ENCODE results near the gene STX8.
"Not testable (repeated sequence)": the region's sequence is repeated elsewhere in the genome, so short reads cannot be mapped to it uniquely, and the experiment has no call there.

The STX8 gene

DNA sequence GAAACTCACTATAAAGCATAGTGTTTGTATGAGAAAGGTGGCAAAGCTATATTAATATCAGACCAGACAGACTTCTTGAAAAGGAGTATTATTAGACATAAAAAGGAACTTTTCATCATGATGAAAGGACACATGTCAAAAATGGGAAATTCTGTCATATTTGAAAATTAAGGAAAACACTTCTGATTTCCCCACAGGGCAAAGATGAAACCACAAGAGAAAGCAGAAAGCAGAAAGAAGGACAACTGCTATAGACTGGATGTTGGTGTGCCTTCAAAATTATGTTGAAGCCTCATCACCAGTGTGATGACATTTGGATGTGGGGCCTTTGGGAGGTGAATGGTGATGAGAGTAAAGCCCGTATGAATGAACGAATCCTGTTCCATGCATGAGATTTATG, 193.0 kb downstream of the STX8 start:
- DNase-seq, result no peak

DNA sequence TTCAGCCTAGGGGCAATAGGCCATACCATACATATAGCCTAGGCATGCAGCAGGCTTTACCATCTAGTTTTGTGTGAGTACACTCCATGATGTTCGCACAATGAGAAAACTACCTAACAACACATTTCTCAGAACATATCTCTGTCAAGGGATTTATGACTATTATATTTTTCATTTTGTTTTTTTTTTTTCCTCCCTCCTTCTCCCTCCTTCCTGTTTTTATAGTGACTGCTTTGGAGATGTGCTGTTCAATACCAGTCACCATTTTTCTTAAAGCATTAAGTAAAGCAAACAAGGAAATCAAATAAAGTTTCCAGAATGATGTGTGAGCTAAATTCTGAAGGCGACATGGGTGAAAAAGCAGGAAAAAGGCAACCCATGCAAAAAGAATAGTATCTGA, 194.6 kb downstream of the STX8 start:
- DNase-seq, result no peak

DNA sequence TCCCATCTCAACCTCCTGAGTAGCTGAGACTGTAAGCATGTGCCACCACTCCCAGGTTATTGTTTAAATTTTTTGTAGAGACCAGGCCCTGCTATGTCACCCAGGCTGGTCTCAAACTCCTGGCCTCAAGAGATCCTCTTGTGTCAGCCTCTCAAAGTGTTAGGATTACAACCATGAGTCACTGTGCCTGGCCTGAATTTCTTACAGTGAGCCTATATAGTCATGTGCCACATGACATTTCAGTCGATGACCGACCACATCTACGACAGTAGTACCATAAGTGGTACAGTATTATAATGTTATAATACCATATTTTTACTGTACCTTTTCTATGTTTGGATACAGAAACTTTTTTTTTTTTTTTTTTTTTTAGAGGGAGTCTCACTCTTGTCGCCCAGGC, 195.3 kb downstream of the STX8 start:
- DNase-seq, result no peak

DNA sequence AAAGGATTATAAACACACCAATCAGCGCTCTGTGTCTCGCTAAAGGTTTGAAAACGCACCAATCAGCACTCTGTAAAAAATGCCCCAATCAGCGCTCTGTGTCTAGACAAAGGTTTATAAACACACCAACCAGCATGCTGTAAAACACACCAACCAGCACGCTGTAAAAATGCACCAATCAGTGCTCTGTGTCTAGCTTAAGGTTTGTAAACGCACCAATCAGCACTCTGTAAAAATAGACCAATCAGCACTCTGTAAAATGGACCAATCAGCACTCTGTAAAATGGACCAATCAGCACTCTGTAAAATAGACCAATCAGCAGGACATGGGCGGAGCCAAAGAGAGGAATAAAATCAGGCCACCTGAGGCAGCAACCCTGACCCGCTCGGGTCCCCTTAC, 199.4 kb downstream of the STX8 start:
- not testable (repeated sequence) for DNase-seq

GRCh38 chr17:9371019-9371418, 204.6 kb downstream of the STX8 start:
- no peak for DNase-seq

DNA sequence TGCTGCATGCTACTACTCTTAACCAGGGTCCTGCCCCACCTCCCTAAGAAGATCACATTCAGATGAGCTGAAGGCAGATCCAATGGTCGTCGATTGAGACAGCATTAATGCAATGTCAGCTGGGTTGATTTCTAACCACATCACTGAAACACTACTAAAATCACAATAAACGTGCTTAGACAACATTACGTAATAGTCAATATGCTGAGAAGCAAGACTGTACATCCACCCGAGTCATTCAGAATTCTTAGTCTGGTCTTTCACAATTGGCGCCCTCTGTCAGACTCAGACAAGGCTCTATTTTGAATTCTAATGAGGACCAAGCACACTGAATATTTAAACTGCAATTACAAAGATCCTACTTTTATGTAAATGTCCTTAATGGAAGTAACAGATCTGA, 205.2 kb downstream of the STX8 start:
- DNase-seq, result no peak

GRCh38 chr17:9368631-9369030, 207.0 kb downstream of the STX8 start:
- no peak for DNase-seq

- no peak for DNase-seq
Observed at GRCh38 chr17:9367156-9367555, 208.5 kb downstream of the STX8 start.

DNA sequence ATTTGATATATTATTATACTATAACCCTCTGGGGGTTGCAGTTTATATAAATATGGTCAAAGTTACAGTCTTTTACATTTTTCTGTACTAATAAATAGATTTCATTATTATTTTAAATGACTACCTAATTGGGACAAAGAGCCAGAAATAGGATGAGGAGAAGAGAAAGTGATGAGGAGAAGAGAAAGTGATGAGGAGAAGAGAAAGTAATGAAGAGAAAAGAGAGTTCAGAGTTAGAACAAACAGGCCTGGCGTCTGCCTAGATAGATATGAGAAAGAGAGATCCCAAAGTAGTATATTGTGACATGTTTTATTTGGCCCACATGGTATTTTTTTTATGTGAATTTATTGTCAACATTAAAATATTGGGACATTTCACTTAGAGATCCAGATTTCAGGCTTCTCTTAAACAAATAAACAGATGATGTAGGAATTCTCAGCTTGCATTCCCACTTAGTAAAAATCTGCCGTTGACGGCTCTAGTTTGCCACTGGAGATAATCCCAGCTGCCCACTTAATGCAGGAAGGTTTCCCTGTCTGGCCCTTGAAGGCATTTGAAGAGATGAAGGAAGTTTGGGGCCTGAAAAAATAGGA, 210.7 kb downstream of the STX8 start:
- no peak for DNase-seq

DNA sequence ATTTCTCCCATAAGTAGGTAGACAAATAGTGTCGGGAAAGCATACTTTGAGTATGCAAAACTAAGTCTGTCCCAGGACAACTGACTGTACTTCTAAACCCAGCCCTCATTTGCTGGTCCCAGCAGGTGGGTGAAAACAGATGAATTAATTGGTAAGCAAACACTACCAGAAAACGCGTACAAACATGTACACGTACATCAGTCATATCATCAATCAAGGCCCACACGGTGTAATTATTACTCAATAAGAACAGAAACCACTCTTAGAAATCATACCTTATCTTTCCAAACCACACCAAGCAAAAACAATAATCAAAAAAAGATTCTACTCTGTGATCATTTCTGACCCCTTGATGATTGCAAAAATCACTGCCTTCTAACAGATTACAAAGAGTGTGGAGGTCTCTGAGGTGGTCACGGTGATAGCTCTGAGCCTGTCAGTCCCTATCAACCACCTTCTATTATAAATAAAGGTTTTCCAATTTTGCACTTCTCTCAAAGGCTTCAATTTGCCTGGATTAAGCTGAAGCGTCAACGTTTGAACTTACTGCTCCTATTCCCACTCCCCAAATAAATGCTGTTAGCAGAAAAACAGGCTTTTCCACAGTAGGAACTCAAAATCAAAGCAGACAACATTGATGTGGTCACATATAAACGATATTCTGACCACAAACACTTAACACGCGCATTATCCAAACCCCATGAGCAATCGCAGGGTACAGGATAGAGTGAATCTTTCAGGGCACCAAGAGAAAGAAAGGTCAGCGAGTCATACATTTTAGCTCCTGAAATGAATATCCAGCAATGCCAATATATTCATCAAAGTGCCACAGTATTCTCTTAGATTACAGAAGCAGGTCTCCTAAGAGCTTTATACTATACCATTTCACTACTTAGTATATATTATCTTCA, 211.9 kb downstream of the STX8 start:
- DNase-seq, result no peak

DNA sequence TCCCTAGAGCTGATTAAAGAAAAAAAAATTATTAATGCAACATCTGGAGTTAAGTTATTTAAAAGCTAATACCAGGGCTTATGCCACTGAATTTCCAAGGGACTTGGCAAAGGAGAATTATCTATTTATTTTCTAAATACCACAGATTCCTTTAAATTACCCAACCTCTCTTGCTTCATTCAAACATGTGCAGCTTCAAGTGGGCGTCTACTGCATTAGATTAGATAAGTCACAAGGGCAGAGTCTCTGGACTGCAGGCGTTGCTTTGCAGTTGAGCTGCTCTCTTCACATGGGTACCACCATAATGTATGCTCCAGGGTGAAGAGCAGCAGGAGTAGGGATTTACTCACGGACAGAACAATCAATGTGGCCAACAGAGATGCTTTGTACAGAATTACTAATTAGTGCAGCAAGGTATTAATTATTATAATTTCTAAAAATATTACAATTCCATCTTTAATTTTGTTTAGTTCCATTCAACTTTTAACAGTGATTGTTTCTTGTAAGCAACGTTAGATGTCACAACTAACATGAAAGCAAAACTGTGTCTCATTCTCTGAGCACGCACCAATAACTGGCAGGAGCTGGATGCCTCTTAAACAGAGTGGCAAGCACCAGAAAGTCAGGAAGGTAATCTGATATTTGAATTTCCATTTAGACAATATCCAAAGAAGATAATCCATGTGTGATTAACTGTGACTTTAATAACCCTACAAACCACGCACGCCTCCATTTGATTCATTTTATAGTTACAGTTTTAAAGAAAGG, 214.2 kb downstream of the STX8 start:
- no peak for DNase-seq

DNA sequence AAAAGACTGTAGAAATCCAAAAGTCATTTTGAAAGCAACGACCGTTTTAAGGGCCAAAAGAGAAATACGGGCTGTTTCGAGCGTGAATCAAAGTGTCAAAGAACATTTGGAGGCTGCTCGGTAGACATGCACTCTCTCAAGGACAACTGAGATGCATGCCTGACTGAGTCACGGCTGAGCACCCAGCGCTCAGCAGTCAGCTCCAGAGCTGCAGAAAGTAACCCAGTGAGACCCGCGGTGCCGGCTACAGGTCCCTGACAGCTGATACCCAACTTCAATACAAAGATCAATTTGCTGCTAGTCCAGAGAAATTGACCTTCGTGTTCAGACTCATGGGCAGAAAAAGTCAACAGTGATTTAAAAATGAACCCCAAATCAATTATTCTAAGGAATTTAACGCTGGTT, 214.9 kb downstream of the STX8 start:
- DNase-seq, result no peak

DNA sequence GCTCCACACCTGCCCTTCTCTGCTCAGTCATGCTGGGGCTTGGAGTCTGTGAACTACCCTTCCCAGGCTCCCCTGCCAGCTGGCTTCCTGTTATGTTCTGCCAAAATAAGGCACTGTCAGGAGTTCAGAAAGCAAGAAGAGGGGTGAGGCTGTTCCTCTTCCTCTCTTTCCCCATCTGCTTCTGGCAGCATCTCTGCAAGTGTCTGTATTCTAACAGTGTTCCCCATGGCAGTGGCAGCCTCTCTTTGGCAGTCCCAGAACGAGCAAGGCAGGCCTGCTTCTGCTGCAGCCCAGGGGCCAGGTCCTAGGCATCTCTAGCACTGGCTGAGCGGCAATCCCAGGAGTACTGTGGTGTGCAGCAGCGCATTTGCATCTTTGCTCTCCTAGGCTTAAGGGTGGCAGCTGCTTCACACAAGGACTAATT, 219.1 kb downstream of the STX8 start:
- no peak for DNase-seq

DNA sequence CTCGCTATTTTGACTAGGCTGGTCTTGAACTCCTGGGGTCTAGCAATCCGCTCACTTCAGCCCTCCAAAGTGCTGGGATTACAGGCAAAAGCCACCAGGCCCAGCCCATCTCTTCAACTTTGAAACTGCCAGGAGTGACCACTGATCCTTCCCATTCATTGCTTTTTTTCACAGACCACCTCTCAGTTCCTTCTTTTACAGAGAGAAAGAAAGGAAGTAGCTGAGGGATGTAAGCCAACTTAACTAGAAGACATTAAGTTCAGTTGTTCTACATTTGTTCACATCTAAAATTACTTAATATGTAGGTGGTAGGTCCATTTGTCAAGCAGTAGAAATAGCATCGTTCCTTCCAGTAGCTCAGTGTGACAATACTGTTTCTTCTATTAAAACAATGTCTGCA, 219.8 kb downstream of the STX8 start:
- DNase-seq, result no peak

GRCh38 chr17:9355231-9355630, 220.4 kb downstream of the STX8 start:
- not testable (repeated sequence) for DNase-seq

GRCh38 chr17:9350080-9350479, 225.5 kb downstream of the STX8 start:
- no peak for DNase-seq

- no peak for DNase-seq
Observed at GRCh38 chr17:9346296-9346926, 229.2 kb downstream of the STX8 start.

GRCh38 chr17:9343516-9343915, 232.1 kb downstream of the STX8 start:
- DNase-seq, result no peak

GRCh38 chr17:9342225-9342624, 233.4 kb downstream of the STX8 start:
- no peak for DNase-seq

GRCh38 chr17:9339958-9340357, 235.7 kb downstream of the STX8 start:
- no peak for DNase-seq

DNA sequence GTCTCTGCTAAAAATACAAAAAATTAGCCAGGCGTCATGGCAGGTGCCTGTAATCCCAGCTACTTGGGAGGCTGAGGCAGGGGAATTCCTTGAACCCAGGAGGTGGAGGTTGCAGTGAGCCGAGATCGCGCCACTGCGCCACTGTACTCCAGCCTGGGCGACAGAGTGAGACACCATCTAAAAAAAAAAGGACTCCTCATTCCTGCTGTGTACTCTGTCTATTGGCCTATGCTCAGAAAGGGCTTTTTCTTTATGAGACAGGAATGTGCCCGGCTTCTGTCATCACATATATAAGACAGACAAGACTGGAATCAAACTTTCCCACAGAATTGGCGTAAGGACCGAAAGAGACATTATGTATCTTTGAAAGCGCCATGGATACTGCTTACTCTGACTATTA, 236.1 kb downstream of the STX8 start:
- not testable (repeated sequence) for DNase-seq

- no peak for DNase-seq
Observed at GRCh38 chr17:9336817-9337216, 238.8 kb downstream of the STX8 start.
